ENCODE data around the gene ZDHHC5. TPM values are rescaled to one million over a fixed set of nuclear protein-coding genes. Genes with fewer than 3 reads are reported as not detected.
"Not testable (repeated sequence)": the region's sequence is repeated elsewhere in the genome, so short reads cannot be mapped to it uniquely, and the experiment has no call there.

ZDHHC5 gene
- total RNA-seq, 1 donor from 2014 or later = 35.7 TPM

DNA sequence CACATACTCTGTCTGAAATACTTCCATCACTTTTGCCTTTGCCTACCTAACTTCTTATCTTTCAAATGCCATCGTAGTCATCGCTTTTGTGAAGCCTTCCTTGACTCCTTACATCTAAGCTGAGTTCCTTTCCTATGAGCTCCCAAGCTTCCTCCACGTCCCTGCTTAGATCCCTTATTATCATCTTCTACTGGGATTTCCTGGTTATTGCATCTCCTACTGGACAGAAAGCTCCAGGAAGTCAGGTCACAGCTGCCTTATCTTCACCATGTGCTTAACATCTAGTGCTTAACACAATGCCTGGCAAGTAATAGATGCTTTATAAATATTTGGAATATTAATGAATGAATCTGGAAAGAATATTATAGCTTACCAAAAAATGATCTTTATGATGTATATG, 24.1 kb upstream of the ZDHHC5 start:
- peak in 1 of 2 donors; percentile 30 for DNase-seq (ENCODE audit: low read depth in 2 of 2)

DNA sequence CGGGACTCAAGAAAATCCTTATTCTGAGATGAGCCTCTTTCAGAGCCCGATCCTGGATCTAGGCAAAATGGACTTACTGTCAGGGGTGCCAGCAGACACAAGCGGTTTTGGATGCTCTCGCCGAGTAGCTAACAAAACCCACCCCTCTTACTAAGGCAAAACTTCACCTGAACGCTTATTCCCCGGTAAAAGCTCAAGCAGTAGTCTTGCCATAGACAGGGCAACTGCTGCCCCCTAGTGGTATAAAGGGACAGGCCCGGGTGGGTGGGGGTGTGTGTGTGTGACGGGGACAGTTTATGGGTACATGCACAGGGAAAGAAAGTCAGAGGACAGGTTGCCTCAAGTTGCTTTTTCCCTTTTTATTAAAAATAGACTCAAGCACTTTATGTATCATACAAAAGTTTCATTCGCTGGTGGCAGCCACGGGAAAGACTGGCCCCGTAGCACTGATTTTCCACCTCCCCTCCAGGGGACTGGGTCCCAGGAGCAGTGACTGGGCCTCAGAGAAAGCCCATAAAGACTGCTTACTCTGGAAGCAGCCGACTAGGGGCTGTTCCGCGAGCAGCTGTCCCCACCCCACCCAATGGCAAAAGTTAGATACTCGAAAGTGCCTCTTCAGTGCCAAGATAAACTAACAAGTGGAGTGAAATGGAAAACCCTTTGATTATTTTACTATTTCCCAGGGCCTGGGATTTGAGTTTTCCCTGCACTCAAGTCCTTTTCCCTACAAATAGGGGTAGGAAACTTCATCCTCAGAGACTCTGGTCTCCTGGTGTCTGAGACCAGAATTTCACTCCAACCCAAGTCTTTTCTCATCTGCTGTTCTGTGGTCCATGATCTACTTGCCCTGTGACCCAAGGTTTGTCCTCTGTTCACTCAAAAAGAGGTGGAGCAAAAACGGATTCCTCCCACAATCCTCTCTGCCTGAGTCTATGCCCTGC, 22.9 kb upstream of the ZDHHC5 start:
- peak; percentile 73 to 85 for DNase-seq (ENCODE audit: low read depth in 2 of 2)

DNA sequence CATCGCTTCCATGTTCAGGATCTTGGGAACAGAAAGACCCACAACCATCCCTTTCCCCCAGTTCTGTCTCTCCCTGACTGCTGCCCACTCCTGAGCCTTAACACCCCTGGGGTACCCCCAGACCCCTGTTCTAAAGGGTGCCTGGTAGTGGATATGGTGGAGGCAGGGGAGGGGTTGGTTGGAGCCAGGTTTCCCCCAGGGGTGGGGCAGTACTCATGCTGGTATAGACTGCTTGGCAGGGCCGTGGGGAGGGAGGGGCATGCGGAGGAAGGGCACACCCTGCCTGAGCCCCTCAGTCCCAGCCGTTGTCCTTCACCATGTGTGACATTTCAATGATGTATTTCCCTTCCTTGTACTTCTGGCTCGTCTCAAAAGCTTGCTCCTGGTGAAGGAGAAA, 22.2 kb upstream of the ZDHHC5 start:
- DNase-seq (ENCODE audit: low read depth in 2 of 2) = no peak

DNA sequence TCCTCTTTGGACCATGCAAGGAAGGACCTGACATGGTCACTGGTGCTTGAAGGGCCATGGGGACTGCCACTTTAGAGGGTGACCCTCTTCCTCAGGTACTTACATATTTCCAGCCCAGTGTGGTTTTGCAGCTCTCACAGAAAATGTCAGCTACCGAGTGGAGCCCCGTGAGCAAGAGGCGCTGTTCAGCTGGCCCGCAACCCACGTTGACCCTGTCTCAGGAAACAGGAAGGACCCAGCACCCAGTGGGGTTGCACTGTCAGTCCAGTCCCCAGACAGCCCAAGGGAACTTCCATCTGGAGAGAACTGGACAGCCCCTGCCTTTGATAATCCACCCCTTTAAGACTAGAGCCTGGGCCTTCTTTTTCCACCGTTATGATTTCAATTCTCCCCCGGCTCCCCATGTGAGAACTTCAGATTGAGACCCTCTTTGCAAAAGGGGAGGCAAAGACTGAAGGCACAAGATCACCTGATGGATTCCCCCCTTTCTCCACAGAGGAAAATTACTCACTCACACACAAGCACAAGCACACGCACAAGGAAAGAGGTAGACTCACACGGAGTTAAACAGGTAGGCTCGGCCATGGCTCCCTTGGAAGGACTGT, 21.6 kb upstream of the ZDHHC5 start:
- no peak for DNase-seq (ENCODE audit: low read depth in 2 of 2)

DNA sequence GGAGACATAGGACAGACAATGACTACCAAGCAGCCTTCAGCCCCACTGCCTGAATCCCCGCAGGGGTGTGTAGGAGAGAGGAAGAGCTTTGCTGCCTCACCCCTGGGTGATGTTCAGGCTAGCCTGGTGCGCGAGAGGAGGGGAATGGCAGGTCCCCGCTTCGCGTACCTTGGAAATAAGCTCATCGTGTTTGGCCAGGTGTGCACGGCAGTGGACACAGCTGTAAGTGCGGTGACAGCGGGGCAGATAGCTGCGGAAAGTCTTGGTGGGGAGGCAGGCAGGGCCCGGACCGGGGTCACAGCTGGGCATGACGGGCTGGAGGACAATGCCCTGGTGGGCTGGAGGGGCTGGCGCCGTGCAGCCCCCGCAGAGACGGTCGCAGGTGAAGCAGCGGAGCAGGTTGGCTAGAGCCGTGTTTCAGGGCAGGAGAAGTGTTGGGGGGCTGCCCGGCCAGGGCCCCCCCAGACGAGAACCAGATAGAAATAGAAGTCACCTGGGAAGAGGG, 21.1 kb upstream of the ZDHHC5 start:
- no peak for DNase-seq (ENCODE audit: low read depth in 2 of 2)

DNA sequence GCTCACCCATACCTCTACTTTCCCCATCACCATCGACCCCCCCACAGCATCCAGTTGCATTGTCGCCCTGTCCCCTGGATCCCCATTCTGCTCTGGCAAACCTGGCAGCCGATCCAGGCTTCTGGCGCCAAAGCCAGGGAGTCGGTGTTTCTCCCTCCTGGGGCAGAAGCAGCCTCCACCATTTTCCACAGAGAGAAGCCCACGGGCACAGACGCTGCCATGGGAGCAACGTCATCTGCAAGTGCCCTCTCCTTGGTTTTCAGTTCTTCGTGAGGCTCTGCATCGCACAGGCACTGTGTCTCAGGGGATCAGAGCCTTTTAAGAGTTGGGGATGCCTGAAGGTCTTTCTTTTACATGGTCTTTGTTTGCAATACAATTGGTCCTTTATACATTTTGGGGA, 20.5 kb upstream of the ZDHHC5 start:
- DNase-seq (ENCODE audit: low read depth in 2 of 2) = no peak

DNA sequence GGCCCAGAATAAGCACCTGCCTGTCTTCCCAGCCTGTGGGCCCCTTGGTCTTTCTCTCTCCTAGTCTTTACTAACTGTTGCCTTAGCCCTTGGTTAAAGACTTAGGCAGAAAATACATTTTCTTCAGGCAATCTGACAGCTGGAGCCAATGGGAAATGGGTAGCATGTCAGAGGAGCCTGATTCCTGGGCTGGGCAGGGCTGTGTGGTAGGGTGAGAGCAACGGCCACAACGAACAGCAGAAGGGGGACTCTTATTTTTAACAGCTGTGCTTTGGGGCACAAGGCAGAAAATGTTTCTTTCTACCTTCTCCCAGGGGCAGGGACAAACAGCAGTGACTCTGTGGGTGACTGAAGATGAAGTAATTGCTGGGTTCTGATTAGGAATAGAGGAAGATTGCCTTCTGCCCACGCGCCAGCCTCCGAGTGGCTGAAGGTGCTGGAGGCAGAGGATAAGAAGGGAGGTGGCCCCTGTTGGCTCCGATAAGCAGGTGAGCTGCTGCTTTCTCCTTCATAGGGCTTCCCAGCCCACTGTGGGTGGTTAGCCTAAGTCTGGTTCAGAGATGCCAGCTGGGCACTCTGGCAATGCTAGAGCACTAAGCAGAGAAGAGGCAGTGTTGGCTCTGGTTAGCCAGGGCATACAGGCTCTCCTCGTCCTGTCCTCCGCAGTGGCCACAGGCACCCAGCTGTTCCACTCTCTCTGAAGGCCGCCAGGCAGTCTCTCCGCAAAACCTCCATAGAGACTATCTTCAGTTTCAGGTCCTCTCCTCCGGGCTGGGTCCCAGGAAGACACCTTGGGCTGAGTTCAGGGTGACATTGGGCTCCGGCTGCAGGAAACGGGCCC, 19.7 kb upstream of the ZDHHC5 start:
- DNase-seq (ENCODE audit: low read depth in 2 of 2) = no peak

DNA sequence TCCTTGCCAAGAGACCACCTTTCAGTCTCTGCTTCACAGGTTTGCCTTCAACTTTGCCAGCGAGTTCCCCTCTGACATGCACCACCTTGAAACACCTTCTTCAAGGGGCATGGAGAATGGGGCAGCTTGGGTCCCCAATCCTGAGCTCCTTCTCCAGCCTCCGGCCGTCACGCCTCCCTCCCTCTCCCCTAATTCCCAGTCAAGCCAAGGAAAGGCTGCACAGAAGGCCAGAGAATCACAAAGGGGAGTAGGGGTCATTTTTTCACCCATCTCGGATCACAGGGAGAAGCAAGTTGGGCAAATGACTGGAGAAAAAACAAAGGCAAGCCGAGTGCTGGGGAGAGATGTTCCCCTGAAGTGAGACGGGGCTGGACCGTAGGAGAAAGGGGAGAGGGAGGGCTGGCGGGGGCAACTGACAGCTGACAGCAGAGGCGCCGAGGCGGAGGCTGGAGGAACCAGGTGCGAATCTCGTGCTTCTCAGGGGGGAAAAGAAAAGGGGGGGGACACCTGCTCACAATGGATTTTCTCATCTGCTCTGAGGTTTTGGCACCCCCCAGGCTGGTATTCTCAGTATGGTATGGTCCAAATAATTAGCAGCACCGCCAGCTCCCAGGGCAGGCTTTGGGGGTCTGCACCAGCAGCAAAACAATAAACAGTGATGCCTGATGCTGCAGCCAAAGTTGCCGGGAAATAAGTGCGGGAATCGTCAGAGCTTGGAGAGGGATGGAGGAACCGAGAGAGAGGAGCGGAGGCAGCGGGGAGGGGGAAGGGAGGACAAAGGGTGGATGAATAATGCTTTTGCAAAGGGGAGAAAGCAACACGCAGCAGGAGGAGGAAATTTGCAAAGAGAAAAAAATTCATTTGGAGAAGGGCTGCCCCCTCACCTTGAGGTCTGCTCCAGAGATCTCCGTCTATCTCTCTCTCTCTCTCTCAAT, 18.8 kb upstream of the ZDHHC5 start:
- no peak for DNase-seq (ENCODE audit: low read depth in 2 of 2)

DNA sequence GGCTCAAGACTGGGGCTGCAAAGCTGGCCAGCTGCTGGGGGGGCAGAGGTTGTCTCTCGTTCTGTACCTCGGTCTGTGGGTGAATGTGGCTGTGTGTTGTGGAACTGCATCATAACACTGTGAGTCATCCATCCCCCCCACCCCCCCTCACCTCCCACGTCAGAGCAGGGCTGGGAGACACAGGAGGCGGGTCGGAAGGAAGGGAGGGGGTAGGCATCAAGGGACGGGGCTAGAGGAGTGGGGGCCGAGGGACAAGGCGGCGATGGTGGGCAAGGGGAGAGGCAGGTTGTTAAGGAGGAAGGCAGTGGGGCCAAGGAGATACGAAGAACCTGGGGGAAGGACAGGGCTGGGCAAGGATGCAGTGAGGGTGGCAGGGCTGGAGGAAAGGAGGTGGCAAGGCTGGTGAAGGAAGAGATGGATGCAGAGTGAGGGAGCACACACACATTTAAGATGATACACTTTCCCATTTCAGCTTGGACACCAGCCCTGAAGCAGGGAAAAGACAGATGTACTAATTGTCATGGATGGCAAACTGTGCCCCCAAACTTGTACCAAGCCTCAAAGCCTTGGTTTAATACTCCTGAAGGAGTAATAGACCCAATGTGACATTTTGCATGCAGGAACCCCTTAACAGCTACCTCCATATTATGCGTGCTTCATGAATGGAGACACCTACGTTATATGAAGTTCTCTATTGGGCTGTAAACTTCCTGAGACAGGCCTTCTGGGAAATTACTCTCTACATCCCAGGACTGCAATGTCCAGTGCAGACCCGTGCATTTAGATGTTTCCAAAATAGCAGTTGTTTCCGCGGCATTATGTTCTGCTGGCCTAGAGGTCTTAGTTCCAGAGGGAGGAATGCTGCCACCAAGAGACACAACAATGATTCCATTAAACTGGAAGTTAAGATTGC, 17.8 kb upstream of the ZDHHC5 start, which contains the start of gene YPEL4:
TSS of gene YPEL4 (minus strand) at position 87 of the 913 bp plus-strand sequence. CDS start 2,805 bp downstream, outside the sequence.
- peak; percentile 71 to 72 for DNase-seq (ENCODE audit: low read depth in 2 of 2)

DNA sequence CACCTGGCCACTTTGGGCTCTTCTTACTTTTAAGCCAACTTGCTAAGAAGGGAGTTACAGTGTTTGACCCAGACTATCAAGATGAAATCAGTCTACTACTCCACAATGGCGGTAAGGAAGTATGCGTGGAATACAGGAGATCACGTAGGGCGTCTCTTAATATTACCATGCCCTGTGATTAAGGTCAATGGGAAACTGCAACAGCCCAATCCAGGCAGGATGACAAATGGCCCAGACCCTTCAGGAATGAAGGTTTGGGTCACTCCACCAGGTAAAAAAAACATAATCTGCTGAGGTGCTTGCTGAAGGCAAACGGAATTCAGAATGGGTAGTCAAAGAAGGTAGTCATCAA, 17.2 kb upstream of the ZDHHC5 start:
- no peak for DNase-seq (ENCODE audit: low read depth in 2 of 2)

DNA sequence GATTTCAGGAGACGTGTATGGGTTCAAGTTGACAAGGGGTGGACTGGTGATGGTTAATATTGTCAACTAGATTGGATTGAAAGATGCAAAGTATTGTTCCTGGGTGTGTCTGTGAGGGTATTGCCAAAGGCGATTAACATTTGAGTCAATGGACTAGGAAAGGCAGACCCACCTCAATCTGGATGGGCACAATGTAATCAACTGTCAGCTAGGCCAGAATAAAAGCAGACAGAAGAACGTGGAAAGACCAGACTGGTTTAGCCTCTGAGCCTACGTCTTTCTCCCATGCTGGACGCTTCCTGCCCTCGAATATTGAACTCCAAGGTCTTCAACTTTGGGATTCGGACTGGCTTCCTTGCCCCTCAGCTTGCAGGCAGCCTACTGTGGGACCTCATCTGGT, 16.5 kb upstream of the ZDHHC5 start:
- no peak for DNase-seq (ENCODE audit: low read depth in 2 of 2)

DNA sequence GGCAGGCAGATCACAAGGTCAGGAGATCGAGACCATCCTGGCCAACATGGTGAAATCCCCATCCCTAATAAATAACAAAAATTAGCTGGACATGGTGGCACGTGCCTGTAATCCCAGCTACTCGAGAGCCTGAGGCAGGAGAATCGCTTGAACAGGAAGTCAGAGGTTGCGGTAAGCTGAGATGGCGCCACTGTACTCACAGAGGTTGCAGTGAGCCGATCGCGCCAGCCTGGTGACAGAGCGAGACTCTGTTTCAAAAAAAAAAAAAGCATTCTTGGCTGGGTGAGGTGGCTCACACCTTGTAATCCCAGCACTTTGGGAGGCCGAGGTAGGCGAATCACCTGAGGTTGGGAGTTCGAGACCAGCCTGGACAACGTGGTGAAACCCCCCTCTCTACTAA, 15.7 kb upstream of the ZDHHC5 start:
- not testable (repeated sequence) for DNase-seq (ENCODE audit: low read depth in 2 of 2)

DNA sequence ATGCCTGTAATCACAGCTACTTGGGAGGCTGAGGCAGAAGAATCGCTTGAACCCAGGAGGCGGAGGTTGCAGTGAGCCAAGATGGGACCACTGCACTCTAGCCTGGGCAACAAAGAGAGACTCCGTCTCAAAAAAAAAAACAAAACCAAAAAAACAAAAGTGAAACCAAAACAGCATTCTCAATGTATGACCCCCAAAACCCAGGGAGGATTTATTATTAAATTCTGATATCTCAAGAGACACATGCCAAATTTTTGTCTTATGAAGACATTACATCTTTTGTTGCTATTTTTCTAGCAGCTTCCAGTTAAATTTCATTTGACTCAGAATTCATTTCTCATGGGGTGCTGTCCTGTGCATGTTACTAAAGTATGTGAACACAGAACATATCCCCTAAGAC, 15.3 kb upstream of the ZDHHC5 start:
- DNase-seq (ENCODE audit: low read depth in 2 of 2) = no peak

DNA sequence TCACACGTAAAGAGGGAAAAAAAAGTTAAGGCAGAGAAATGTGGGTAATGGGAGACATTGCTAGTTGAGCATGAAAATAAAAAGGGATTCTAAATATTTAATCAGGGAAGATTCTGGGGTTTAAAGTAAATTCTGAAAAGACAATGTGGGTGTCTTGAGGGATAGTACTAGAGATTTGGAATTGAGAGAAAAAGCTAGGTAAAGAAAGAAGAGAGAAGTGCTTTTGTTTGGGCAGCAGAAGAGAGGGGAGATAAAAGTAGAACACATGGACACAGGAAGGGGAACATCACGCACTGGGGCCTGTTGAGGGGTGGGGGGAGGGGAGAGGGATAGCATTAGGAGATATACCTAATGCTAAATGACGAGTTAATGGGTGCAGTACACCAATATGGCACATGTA, 14.8 kb upstream of the ZDHHC5 start:
- no peak for DNase-seq (ENCODE audit: low read depth in 2 of 2)

DNA sequence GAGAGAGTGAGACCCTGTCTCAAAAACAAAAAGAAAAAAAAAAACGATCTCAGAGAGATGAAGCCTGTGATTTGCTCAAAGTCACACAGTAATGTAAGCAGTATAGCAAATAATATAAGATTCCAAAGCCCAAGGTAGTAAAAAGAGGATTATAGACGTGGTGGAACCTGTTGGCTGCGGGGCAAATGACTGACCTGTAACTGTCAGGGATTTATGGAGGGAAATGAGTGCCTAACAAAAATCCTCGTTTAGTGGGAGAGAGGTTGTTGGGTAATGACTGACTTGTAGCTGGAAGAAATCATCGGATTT, 11.1 kb upstream of the ZDHHC5 start:
- no peak for DNase-seq (ENCODE audit: low read depth in 2 of 2)

DNA sequence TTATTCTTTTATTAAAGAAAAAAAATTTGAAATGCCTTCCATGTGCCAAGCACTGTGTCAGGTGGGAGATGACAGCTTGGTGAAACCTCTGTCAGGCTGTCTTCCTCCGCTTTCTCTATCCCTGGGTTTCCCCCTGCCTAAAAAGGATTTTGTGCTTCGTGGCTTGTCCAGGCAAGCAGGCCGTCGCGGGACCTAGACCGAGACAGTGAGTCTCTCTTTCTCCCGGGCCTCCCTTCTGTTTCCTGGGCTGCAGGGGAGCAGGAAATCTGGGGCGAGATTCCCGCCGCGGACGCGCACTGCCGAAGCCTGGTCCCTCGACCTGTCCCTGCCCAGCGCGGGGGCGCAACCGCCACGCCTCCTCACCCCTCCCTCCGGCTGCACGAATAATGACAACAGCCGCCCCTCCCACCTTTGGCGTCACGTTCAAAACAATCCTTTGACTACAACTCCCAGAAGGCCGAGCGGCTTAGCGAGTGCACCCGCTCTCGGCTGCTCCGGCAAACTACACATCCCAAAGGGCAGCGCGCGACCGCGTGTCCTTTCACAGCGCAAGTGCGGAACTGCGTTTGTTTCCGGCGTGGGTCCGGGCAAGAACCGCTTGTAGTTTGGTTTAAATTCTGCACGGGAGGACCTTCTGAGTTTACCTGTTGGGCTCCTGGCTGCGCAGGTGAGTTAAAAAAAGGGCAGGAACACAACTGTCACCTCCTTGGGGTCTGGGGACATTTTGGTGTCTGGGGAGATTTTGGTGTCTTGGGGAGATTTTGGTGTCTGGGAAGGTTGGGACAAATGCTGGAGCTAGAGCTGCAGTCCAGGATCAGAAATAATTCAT, 10.5 kb upstream of the ZDHHC5 start, which contains the start of gene CLP1:
TSS of gene CLP1 (plus strand) at position 569 of the 829 bp plus-strand sequence. CDS start 1,715 bp downstream, outside the sequence.
- peak; percentile 99 for DNase-seq (ENCODE audit: low read depth in 2 of 2)

DNA sequence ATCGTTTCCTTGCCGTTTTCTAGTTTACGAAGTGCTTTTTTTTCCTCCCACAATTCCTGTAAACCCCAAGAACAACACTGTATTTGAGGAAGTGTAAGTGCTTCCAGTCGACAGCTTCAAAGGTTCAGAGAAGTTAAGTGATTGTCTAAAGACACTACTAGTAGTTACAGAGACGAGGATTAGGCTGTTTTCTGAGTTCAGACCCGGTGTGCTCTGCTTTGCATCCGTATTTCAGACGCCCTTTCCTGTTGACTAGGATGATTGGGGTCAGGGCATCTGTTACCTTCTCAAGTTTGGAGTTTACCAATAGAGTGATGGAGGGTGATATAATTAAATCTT, 9.9 kb upstream of the ZDHHC5 start:
- no peak for DNase-seq (ENCODE audit: low read depth in 2 of 2)

DNA sequence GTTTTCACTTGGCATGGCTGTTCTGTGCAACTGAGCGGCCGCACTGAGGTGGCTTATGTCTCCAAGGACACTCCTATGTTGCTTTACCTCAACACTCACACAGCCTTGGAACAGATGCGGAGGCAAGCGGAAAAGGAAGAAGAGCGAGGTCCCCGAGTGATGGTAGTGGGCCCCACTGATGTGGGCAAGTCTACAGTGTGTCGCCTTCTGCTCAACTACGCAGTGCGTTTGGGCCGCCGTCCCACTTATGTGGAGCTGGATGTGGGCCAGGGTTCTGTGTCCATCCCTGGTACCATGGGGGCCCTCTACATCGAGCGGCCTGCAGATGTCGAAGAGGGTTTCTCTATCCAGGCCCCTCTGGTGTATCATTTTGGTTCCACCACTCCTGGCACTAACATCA, 8.2 kb upstream of the ZDHHC5 start:
- no peak for DNase-seq (ENCODE audit: low read depth in 2 of 2)

DNA sequence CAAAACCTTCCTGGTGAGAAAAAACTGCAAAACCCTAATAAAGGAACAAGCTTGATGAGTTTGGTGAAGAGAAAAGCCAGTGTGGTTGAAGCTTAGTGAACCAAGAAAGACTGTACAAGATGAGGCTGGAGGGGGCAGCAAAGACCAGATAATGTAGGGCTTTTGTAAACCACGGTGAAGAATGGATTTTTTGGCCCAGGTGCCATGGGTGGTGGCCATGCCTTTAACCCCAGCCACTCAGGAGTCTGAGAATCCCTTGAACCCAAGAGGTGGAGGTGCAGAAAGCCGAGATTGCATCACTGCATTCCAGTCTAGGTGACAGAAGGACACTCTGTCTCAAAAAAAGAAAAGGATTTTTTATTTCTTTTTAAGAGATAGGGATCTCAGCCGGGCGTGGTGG, 5.0 kb upstream of the ZDHHC5 start:
- DNase-seq (ENCODE audit: low read depth in 2 of 2) = no peak

Measured in lung microvascular endothelial cell (primary cell).